ENCODE measurements around the gene NTN3. TPM values are rescaled to one million over a fixed set of nuclear protein-coding genes. Genes with fewer than 3 reads are reported as not detected.
"Not testable (repeated sequence)": the region's sequence is repeated elsewhere in the genome, so short reads cannot be mapped to it uniquely, and the experiment has no call there.

The NTN3 gene
- total RNA-seq, 1 experiment from 2014 or later, result not detected

GRCh38 chr16:2472885-2473445 is 1.9 kb downstream of the NTN3 start:
- in situ Hi-C loops (cut with HindIII; ENCODE audit: low pct_unique_long_range_greater_than_20kb, low sequenced_read_pairs), result no loop called here

DNA sequence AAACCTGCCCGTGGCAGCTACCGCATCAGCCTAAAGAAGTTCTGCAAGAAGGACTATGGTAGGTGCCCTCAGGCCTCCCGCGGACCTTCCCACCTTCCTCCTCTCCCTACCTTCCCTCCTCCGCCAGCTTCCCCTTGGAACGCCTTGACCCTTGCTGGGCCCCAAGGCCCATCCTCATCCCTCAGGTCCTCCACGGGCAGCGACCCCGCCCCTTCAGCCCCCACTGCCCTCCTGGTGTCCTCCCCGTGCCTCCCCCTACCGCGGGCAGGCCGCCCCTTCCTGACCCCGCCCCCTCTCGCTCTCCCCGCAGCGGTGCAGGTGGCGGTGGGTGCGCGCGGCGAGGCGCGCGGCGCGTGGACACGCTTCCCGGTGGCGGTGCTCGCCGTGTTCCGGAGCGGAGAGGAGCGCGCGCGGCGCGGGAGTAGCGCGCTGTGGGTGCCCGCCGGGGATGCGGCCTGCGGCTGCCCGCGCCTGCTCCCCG is 2.4 kb downstream of the NTN3 start:
- in situ Hi-C loops (cut with HindIII; ENCODE audit: low pct_unique_long_range_greater_than_20kb, low sequenced_read_pairs), result no loop called here
- DNase-seq (ENCODE audit: low read depth, low spot score), result no peak

More at GRCh38 chr16:2472885-2473445, 1.9 kb downstream of the NTN3 start:
- DNase-seq (ENCODE audit: low read depth, low spot score), result no peak

DNA sequence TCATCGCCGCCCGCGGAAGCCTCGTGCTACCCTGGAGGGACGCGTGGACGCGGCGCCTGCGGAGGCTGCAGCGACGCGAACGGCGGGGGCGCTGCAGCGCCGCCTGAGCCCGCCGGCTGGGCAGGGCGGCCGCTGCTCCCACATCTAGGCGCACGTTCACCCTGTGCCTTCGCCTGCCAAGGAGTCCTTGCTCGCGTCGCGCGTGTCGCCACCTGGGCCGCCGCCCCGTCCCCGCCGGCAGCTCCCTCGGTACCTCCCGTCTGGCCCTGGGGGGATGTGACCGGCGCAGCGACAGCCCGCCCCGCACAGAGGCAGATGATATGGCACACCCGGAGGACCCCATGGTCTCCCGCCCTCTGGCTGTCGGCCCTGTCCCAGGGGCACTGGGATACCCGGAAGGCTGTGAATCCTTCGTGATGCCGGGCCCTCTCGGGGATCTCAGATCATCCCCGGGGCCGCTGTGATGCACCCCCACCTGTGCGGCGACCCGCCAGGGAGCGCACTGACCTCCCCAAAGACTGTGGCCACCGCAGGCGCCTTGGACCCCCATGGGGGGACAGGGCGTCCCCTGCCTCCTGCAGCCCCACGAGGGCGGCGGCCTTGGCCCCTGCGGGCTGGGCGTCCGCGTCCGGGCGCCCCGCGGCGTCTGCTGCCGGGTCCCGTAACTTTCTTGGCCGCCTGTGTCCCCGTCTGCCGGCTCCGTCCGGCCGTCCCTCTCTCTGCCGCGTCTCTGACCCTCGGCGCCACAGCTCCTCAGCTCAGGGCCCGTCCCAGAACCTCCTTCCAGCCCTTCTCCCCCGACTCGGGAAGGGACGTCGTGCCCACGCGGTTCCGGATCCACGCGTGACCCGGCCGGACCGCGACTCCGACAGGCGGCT is 3.1 kb downstream of the NTN3 start:
- in situ Hi-C loops (cut with HindIII; ENCODE audit: low pct_unique_long_range_greater_than_20kb, low sequenced_read_pairs), result no loop called here
- peak; percentile 34 for DNase-seq (ENCODE audit: low read depth, low spot score)

DNA sequence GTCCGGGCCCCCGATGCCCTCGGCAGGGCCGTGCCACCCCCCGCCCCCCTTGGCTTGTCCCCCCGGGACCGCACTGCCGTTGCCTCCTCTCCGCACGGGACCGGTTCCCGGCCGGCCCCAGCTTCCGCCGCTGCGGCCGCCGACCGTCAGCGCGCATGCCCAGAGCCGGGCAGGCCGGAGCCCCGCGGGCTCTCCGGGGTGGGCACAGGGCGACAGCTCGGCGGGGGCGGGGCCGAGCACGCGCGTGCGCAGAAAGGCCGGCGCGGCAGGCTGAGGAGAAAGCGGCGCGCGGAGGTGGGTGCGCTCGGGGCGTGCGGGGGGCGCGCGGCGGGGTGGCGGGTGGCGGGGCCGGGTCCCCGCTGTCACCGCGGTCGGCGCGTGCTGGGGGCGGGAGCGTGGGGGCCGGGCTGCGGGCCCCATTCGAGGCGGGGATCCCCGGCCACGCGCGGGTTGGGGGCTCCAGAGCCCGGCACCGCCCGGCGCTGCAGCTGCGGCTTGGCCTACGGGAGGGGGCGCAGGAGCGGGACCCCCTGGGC is 3.8 kb downstream of the NTN3 start, which contains the start of gene TBC1D24:
TSS of gene TBC1D24 (plus strand) at position 251 of the 536 bp plus-strand sequence. CDS start 21,022 bp downstream, outside the sequence.
- peak; percentile 82 for DNase-seq (ENCODE audit: low read depth, low spot score)
- in situ Hi-C loops (cut with HindIII; ENCODE audit: low pct_unique_long_range_greater_than_20kb, low sequenced_read_pairs), result no loop called here

GRCh38 chr16:2475413-2476344 is 4.6 kb downstream of the NTN3 start:
- in situ Hi-C loops (cut with HindIII; ENCODE audit: low pct_unique_long_range_greater_than_20kb, low sequenced_read_pairs), result no loop called here

DNA sequence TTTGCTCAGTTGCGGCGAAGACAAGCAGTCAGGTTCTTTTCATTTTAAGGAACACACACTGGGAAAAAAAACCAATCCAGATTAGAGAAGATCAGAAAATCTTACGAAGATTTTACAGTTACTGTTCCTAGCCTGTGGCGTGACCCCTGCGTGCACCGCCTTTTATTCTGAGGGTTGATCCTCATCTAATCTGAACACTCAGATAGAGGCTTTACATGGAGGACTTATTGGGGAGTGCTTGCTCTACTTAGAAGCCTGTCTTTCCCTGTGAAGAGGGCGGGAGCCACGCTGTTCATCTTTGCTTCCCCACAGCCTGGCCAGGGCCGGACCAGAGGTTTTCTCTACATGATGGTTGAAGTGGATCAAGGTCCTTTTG is 5.2 kb downstream of the NTN3 start:
- in situ Hi-C loops (cut with HindIII; ENCODE audit: low pct_unique_long_range_greater_than_20kb, low sequenced_read_pairs), result no loop called here
- DNase-seq (ENCODE audit: low read depth, low spot score), result no peak

More at GRCh38 chr16:2475413-2476344, 4.6 kb downstream of the NTN3 start:
- no peak for DNase-seq (ENCODE audit: low read depth, low spot score)

DNA sequence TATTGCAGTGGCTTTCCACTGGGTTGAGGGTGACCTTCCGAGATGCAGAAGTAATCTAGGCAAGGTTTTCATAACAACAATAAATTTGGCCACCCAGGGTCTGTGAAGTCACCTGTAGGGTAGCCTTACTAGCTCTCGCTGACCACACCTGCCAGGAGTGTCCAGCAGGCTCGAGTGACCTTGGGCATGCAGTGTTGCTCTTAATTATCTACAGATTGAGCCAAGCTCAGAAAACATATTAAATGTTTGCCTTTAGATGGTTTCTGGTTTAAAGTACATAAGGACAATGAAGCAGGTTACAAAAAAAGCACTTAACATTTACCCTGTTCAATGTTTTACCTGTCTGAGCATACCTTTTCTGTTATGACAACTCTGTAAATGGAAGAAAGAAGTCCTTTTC is 5.6 kb downstream of the NTN3 start:
- in situ Hi-C loops (cut with HindIII; ENCODE audit: low pct_unique_long_range_greater_than_20kb, low sequenced_read_pairs), result no loop called here
- DNase-seq (ENCODE audit: low read depth, low spot score), result no peak

GRCh38 chr16:2477327-2477726 is 6.2 kb downstream of the NTN3 start:
- in situ Hi-C loops (cut with HindIII; ENCODE audit: low pct_unique_long_range_greater_than_20kb, low sequenced_read_pairs), result no loop called here
- DNase-seq (ENCODE audit: low read depth, low spot score), result no peak

DNA sequence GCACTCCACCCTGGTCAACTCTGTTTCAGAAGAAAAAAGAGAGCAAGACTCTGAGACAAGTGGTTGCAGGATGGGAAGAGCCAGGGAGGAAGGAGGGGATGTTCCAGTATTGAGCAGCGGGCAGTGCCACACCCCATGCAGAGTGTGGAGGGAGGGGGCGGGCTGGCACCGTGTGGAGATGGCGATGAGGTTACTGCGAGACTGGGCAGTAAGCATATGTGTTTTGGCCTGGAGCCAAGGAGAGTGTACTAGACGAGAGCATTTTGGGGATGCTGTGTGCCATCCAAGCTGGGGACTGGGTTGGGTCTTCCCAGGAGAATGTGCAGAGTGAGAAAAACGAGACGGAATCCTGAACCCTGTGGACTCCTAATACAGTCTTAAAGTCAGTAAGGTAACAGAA is 7.2 kb downstream of the NTN3 start:
- in situ Hi-C loops (cut with HindIII; ENCODE audit: low pct_unique_long_range_greater_than_20kb, low sequenced_read_pairs), result no loop called here
- no peak for DNase-seq (ENCODE audit: low read depth, low spot score)

- in situ Hi-C loops (cut with HindIII; ENCODE audit: low pct_unique_long_range_greater_than_20kb, low sequenced_read_pairs); DNase-seq (ENCODE audit: low read depth, low spot score): not testable (repeated sequence)
Observed at GRCh38 chr16:2479996-2480395, 8.9 kb downstream of the NTN3 start.

DNA sequence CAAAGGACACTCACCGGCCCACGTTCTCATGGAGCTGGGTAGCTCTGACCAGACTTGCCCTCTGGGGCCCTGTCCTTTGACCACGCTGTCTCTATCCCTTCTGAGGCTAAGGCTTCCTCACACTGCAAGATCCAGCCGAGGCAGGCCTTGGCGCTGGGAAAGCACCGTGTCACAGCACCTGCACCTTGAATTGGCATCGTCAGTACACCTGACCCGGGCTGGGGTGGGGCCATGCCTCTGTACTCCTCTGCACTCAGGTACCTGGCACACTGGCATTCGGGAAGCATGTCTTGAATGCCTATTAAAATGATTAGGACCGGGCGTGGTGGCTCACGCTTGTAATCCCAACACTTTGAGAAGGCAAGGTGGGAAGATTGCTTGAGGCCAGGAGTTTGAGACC is 9.9 kb downstream of the NTN3 start:
- in situ Hi-C loops (cut with HindIII; ENCODE audit: low pct_unique_long_range_greater_than_20kb, low sequenced_read_pairs), result no loop called here
- no peak for DNase-seq (ENCODE audit: low read depth, low spot score)

GRCh38 chr16:2481676-2482075 is 10.6 kb downstream of the NTN3 start:
- in situ Hi-C loops (cut with HindIII; ENCODE audit: low pct_unique_long_range_greater_than_20kb, low sequenced_read_pairs), result no loop called here

GRCh38 chr16:2482249-2482648 is 11.2 kb downstream of the NTN3 start:
- in situ Hi-C loops (cut with HindIII; ENCODE audit: low pct_unique_long_range_greater_than_20kb, low sequenced_read_pairs), result no loop called here
- DNase-seq (ENCODE audit: low read depth, low spot score), result no peak

More at GRCh38 chr16:2481676-2482075, 10.6 kb downstream of the NTN3 start:
- DNase-seq (ENCODE audit: low read depth, low spot score), result no peak

- no peak for DNase-seq (ENCODE audit: low read depth, low spot score)
Observed at GRCh38 chr16:2482708-2483534, 11.8 kb downstream of the NTN3 start.

DNA sequence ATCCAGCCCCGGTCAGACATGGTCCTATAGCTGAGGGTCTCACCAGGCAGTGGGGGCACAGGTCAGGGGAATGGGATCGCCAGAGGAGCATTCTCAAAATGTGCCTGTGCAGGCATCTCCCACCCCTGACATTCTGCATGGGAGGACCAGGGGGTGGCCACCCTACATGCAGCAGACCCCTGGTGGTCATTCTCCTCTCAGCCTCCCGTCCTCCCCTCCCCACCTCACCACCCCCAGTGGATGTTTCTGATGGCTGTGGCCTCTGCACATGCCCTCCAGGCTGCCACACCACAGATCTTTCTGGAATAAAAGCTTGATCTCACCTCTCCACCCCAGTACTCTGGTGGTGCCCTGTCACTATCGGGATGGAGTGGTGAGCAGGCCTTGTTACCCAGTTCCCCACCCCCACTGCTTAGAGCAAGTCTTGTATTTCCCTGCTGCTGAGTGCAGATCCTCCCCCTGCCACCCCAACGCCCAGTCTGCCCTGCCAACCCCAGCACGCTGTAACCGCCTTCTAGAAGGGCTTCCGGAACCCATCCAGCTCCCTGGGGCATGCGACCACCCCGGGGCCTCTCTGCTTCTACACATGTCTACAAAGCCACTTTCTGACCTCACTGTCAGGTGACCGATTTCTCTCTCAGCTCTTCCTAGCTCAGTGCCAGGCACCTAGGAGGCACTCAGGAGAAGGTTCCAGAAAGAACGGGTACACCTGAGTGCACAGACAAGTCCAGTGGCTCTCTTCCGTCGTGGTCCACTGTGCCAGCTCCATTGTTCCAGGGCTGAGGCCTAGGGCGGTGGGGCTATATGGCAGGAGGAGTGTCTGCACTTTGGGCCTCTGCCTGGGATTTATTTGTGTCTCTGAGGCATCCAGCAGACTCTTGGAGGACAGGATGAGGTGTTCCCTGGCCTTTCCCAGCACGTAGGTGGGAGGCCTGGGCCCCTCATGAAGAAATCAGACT is 13.1 kb downstream of the NTN3 start:
- in situ Hi-C loops (cut with HindIII; ENCODE audit: low pct_unique_long_range_greater_than_20kb, low sequenced_read_pairs), result no loop called here
- no peak for DNase-seq (ENCODE audit: low read depth, low spot score)

More at GRCh38 chr16:2482708-2483534, 11.8 kb downstream of the NTN3 start:
- in situ Hi-C loops (cut with HindIII; ENCODE audit: low pct_unique_long_range_greater_than_20kb, low sequenced_read_pairs), result no loop called here

Measured in SK-MEL-5 (cell line).